H1 (cell line): ENCODE data around the gene AFAP1L1. TPM values are rescaled to one million over a fixed set of nuclear protein-coding genes. Genes with fewer than 3 reads are reported as not detected.

Source experiments
- CTCF ChIA-PET: fragments of 300-600 bp; sonication (Branson Sonifier 250); formaldehyde crosslinking; loops from one replicate; lab custom pipeline; 2021; ENCODE audit not compliant: partially characterized antibody; lab: Charles Lee
- POLR2A ChIA-PET: fragments of 300-600 bp; sonication (Branson Sonifier 250); formaldehyde crosslinking; loops from one replicate; lab custom pipeline; 2021; ENCODE audit warnings: inconsistent platforms; ENCODE audit not compliant: partially characterized antibody; lab: Charles Lee
- DNase-seq, 2 experiments: peaks; one replicate each; pipeline versions ENCODE4 v3.0.0 to v3.0.0-alpha.2; 2010 to 2022; ENCODE audit warnings: low spot score in 2 of 2, low read depth in 1 of 2, mixed read lengths in 1 of 2
- FAIRE-seq: peaks from 2 replicates; lab custom pipeline; 2011; peaks lifted over from hg19 to GRCh38; lab: Jason Lieb, UNC
- H2AFZ ChIP-seq: 2 replicates; pipeline ENCODE4 v1.8.1; 2012; ENCODE audit warnings: low read length, inconsistent platforms
- H2AK5ac ChIP-seq: 2 replicates; pipeline ENCODE4 v1.6.1; 2013; ENCODE audit warnings: low read depth, low read length
- H2BK120ac ChIP-seq: replicated peaks from 2 replicates; pipeline ENCODE3; 2013; ENCODE audit warnings: low read depth, low read length, inconsistent platforms
- H2BK12ac ChIP-seq: 2 replicates; pipeline ENCODE4 v1.6.1; 2013; ENCODE audit warnings: low read depth, low read length
- H2BK15ac ChIP-seq: 2 replicates; pipeline ENCODE4 v1.6.1; 2013; ENCODE audit warnings: low read length
- H2BK20ac ChIP-seq: 2 replicates; pipeline ENCODE4 v1.6.1; 2013; ENCODE audit warnings: low read length
- H2BK5ac ChIP-seq: 2 replicates; pipeline ENCODE4 v1.6.1; 2013; ENCODE audit warnings: low read depth, low read length
- H3K14ac ChIP-seq: 2 replicates; pipeline ENCODE4 v1.6.1; 2013; ENCODE audit warnings: inconsistent platforms; ENCODE audit not compliant: insufficient read length
- H3K18ac ChIP-seq: 2 replicates; pipeline ENCODE4 v1.6.1; 2013; ENCODE audit warnings: low read length; ENCODE audit errors: extremely low read depth
- H3K23ac ChIP-seq: 2 replicates; pipeline ENCODE4 v1.6.1; 2013; ENCODE audit warnings: inconsistent platforms; ENCODE audit not compliant: insufficient read length
- H3K23me2 ChIP-seq: 2 replicates; pipeline ENCODE4 v1.6.1; 2013; ENCODE audit warnings: low read depth, low read length
- H3K27ac ChIP-seq: 2 replicates; pipeline ENCODE4 v1.6.1; 2011; ENCODE audit warnings: low read depth, low read length, inconsistent platforms
- H3K27me3 ChIP-seq, 4 experiments: replicated peaks in 1 of 4; 1 replicate in 1 of 4; 2 replicates in 3 of 4; pipeline versions ENCODE4 v1.6.1 to v1.8.1; 2011 to 2013; ENCODE audit warnings: low read length in 3 of 4, mild to moderate bottlenecking in 3 of 4, inconsistent platforms in 2 of 4, mixed read lengths in 2 of 4, moderate library complexity in 1 of 4; ENCODE audit not compliant: control insufficient read depth in 3 of 4, insufficient read depth in 3 of 4; ENCODE audit errors: extremely low read depth in 1 of 4
- H3K36me3 ChIP-seq, 4 experiments: 2 replicates each; pipeline versions ENCODE4 v1.6.1 to v1.8.1; 2011 to 2013; ENCODE audit warnings: mild to moderate bottlenecking in 4 of 4, low read length in 3 of 4, moderate library complexity in 2 of 4, control low read depth in 1 of 4, inconsistent platforms in 1 of 4; ENCODE audit not compliant: insufficient read depth in 4 of 4, control insufficient read depth in 2 of 4
- H3K4ac ChIP-seq: replicated peaks from 2 replicates; pipeline ENCODE3; 2013; ENCODE audit warnings: low read length, low read depth, mixed read lengths, inconsistent platforms; ENCODE audit not compliant: insufficient read length
- H3K4me1 ChIP-seq, 4 experiments: replicated peaks in 1 of 4; 1 replicate in 1 of 4; 2 replicates in 3 of 4; pipeline versions ENCODE4 v1.6.1 to v1.8.1; 2011 to 2013; ENCODE audit warnings: low read length in 3 of 4, inconsistent platforms in 2 of 4, mixed read lengths in 1 of 4; ENCODE audit not compliant: insufficient read depth in 4 of 4, control insufficient read depth in 3 of 4
- H3K4me2 ChIP-seq, 2 experiments: 2 replicates each; pipeline versions ENCODE4 v1.6.1 to v1.8.1; 2011 to 2013; ENCODE audit warnings: low read depth in 2 of 2, low read length in 2 of 2, control low read depth in 1 of 2, inconsistent platforms in 1 of 2, mild to moderate bottlenecking in 1 of 2; ENCODE audit not compliant: insufficient read depth in 1 of 2
- H3K4me3 ChIP-seq, 4 experiments: fragments of 200-600, 300-600 bp in 1 of 4; sonication (generic), shearing (Covaris generic), sonication (Bioruptor Twin) in 1 of 4; 2 replicates each; pipeline versions ENCODE4 v1.5.1 to v1.8.1; 2011 to 2016; ENCODE audit warnings: low read length in 4 of 4, low read depth in 3 of 4, control low read depth in 2 of 4, inconsistent platforms in 2 of 4, mild to moderate bottlenecking in 2 of 4, mixed read lengths in 1 of 4, moderate library complexity in 1 of 4; ENCODE audit not compliant: insufficient read depth in 2 of 4; ENCODE audit errors: extremely low read depth in 1 of 4
- H3K56ac ChIP-seq: replicated peaks from 2 replicates; pipeline ENCODE3; 2013; ENCODE audit warnings: low read depth, mild to moderate bottlenecking, mixed read lengths, low read length, inconsistent platforms; ENCODE audit not compliant: insufficient read length
- H3K79me1 ChIP-seq: 2 replicates; pipeline ENCODE4 v1.6.1; 2013; ENCODE audit warnings: low read depth, low read length, control low read depth
- H3K79me2 ChIP-seq, 2 experiments: 2 replicates each; pipeline versions ENCODE4 v1.6.1 to v1.8.1; 2012 to 2013; ENCODE audit warnings: low read length in 2 of 2, mild to moderate bottlenecking in 2 of 2, inconsistent platforms in 1 of 2; ENCODE audit not compliant: insufficient read depth in 2 of 2, control insufficient read depth in 1 of 2
- H3K9ac ChIP-seq, 4 experiments: replicated peaks in 1 of 4; 1 replicate in 1 of 4; 2 replicates in 3 of 4; pipeline versions ENCODE4 v1.6.1 to v1.8.1; 2011 to 2013; ENCODE audit warnings: low read depth in 3 of 4, low read length in 3 of 4, control low read depth in 2 of 4, mild to moderate bottlenecking in 2 of 4, moderate library complexity in 2 of 4, inconsistent platforms in 1 of 4; ENCODE audit errors: extremely low read depth in 1 of 4
- H3K9me3 ChIP-seq, 2 experiments: 2 replicates each; pipeline versions ENCODE4 v1.6.1 to v1.8.1; 2012 to 2013; ENCODE audit warnings: mild to moderate bottlenecking in 2 of 2, moderate library complexity in 2 of 2, control low read depth in 1 of 2, inconsistent platforms in 1 of 2, low read depth in 1 of 2, low read length in 1 of 2, mixed read lengths in 1 of 2; ENCODE audit not compliant: insufficient read depth in 2 of 2
- H4K20me1 ChIP-seq, 2 experiments: replicated peaks in 1 of 2; 2 replicates each; pipeline versions ENCODE3 to v1.8.1; 2011 to 2013; ENCODE audit warnings: inconsistent platforms in 2 of 2, low read length in 2 of 2, mild to moderate bottlenecking in 1 of 2; ENCODE audit not compliant: insufficient read depth in 2 of 2, control insufficient read depth in 1 of 2
- H4K5ac ChIP-seq: 2 replicates; pipeline ENCODE4 v1.6.1; 2013; ENCODE audit warnings: low read length, low read depth, mixed read lengths, inconsistent platforms; ENCODE audit not compliant: insufficient read length
- H4K8ac ChIP-seq: 2 replicates; pipeline ENCODE4 v1.8.0; 2013; ENCODE audit warnings: mild to moderate bottlenecking, moderate library complexity, low read length, inconsistent platforms; ENCODE audit not compliant: insufficient read depth; ENCODE audit errors: extremely low read depth
- H4K91ac ChIP-seq: replicated peaks from 2 replicates; pipeline ENCODE3; 2013; ENCODE audit warnings: low read length, mixed read lengths, inconsistent platforms; ENCODE audit not compliant: insufficient read length
- CREB1 ChIP-seq: IDR thresholded peaks from 2 replicates; pipeline ENCODE4 v1.6.1; 2012; ENCODE audit warnings: inconsistent platforms
- CTCF ChIP-seq, 3 experiments: IDR thresholded peaks; 1 replicate in 2 of 3; 2 replicates in 1 of 3; pipeline versions ENCODE4 v1.5.1 to v1.6.1; 2011; ENCODE audit warnings: low read length in 3 of 3, mild to moderate bottlenecking in 3 of 3, inconsistent platforms in 2 of 3, low read depth in 1 of 3, moderate library complexity in 1 of 3; ENCODE audit not compliant: insufficient read depth in 1 of 3; ENCODE audit errors: control extremely low read depth in 1 of 3
- E2F6 ChIP-seq: IDR thresholded peaks from 2 replicates; pipeline ENCODE4 v1.6.1; 2012; ENCODE audit warnings: inconsistent platforms
- MAX ChIP-seq: IDR thresholded peaks from 2 replicates; pipeline ENCODE4 v1.6.1; 2012; ENCODE audit warnings: inconsistent platforms
- POLR2A ChIP-seq, 2 experiments: IDR thresholded peaks; 1 replicate in 1 of 2; 2 replicates in 1 of 2; pipeline ENCODE4 v1.6.1; 2011; ENCODE audit warnings: low read depth in 2 of 2, low read length in 2 of 2, mild to moderate bottlenecking in 2 of 2; ENCODE audit errors: control extremely low read depth in 1 of 2
- RAD21 ChIP-seq, 2 experiments: IDR thresholded peaks in 1 of 2; conservative IDR thresholded peaks in 1 of 2; 2 replicates each; pipeline ENCODE4 v1.6.1; 2011; ENCODE audit warnings: low read depth in 2 of 2, low read length in 2 of 2, improper control_type of control experiment in 1 of 2, inconsistent platforms in 1 of 2, mild to moderate bottlenecking in 1 of 2, moderate library complexity in 1 of 2
- WGBS, 2 experiments: shearing (Covaris generic) in 1 of 2; methylation state at CpG; one replicate each; pipeline versions ENCODE4 v1.1.6 to v1.1.7; 2013 to 2015; ENCODE audit warnings: low lambda C conversion rate in 2 of 2, mixed read lengths in 2 of 2, inconsistent platforms in 1 of 2, low coverage in 1 of 2, missing lambda C conversion rate in 1 of 2; ENCODE audit not compliant: insufficient replicate concordance in 2 of 2, insufficient coverage in 1 of 2, insufficient read length in 1 of 2; ENCODE audit errors: extremely low coverage in 1 of 2, missing lambda C conversion rate in 1 of 2; 5-methylcytosine and 5-hydroxymethylcytosine counted together
- polyA plus RNA-seq, 7 experiments: library from polyadenylated mRNA; depleted of rRNA in 3 of 7; stranded (reverse) in 5 of 7; unstranded in 2 of 7; fragments of >200 nt in 5 of 7; fragments of 200-250 nt in 2 of 7; gene quantifications; 1 replicate in 5 of 7; 2 replicates in 1 of 7; 4 replicates in 1 of 7; pipeline versions ENCODE4 v1.2.1 to v1.2.3, GENCODE V29; 2011 to 2013; ENCODE audit warnings: missing spikeins in 2 of 7, mixed read lengths in 2 of 7
- total RNA-seq: library from RNA; stranded (reverse); fragmentation: NEBNext Ultra II Directional; extraction: Animal tissue kit (Norgen Biotek cat#: 25700); gene quantifications from 2 replicates; pipeline ENCODE4 v1.2.1, GENCODE V29; 2021

AFAP1L1 gene
- total and polyA plus RNA-seq, 2 of the 8 experiments (the other 6 are each of a cell fraction or from before 2014, with no cell fraction given): 0.79 to 4.7 TPM

GRCh38 chr5:149371296-149371962, 99.8 kb downstream of the AFAP1L1 start:
- Histone ChIP-seq H3K36me3 (no peaks in the 10 kb centered on the region), H3K23ac (no peak overlapping the region), H2AK5ac (no peak overlapping the region), H2BK20ac (0 out of 2 replicates have a peak overlapping the region, but pooled peaks have one; percentile 57), H4K20me1 (no peaks in the 10 kb centered on the region), H3K18ac (no peak overlapping the region), H4K5ac (no peak overlapping the region), H3K14ac (no peak overlapping the region), H3K4ac (no peak overlapping the region), H3K23me2 (no peaks in the 10 kb centered on the region), H4K8ac (no peak overlapping the region), H3K27me3 (no peaks in the 10 kb centered on the region), H2BK12ac (no peak overlapping the region), H3K56ac (no peak overlapping the region), H3K27ac (no peak overlapping the region), H2BK5ac (no peak overlapping the region), H2AFZ (no peak overlapping the region), H3K9ac (no peak overlapping the region), H2BK120ac (no peak overlapping the region), H3K79me1 (no peaks in the 10 kb centered on the region), H4K91ac (no peak overlapping the region), H3K4me2 (0 out of 4 replicates have a peak overlapping the region, but pooled peaks of 1 of the 2 experiments have one; percentile 4)
- DNase-seq (peak in 1 of 2 experiments; percentile 85), FAIRE-seq (no peak)
- POLR2A ChIA-PET: interaction anchor here (0.6 to 1.6 kb wide), 10 partner anchors 11 to 625 kb away, joined by 3 to 5 read pairs (median 3); partner anchors contain the start of gene PCYOX1L
- CTCF ChIA-PET: interaction anchor here (0.5 to 46.1 kb wide), 46 partner anchors 9 to 237 kb away, joined by 3 to 1310 read pairs (median 6); partner anchors contain the start of genes GRPEL2, IL17B and PCYOX1L
- TF ChIP-seq CREB1 (no peak), E2F6 (no peak), CTCF (IDR thresholded peaks at IDR 0.05; ENCODE audit: control extremely low read depth in 1 of 3, insufficient read depth in 1 of 3, low read depth in 1 of 3, low read length in 3 of 3) (peak; percentile 86 to 88 (median 86)), POLR2A (IDR thresholded peaks at IDR 0.05; ENCODE audit: control extremely low read depth in 1 of 2, low read depth in 2 of 2, low read length in 2 of 2) (no peak), RAD21 (IDR thresholded peaks at IDR 0.05 in 1 of 2, conservative IDR thresholded peaks at IDR 0.05 in 1 of 2; ENCODE audit: low read depth in 2 of 2, low read length in 2 of 2) (peak; percentile 66 to 72), MAX (peak; percentile 28; the same call in 1 of the 2 replicates)
- TF ChIP-seq, all 59 proteins: peak for 3
- H3K79me2 ChIP-seq: no peaks in the 10 kb centered on the region
- peaks cover 0 to 3% (median 1%) of the 10 kb centered on the region in 4 experiments; a peak in 5 of 7 replicates for H3K4me1 ChIP-seq
- H3K9me3 ChIP-seq: no peaks in the 10 kb centered on the region
- no peak overlapping the region for H3K4me3 ChIP-seq
- 55% methylated on average over 12 of the region's 12 CpGs; no CpG with 5 or more reads in 1 of the 2 experiments for WGBS, 2 experiments
- no peak overlapping the region for H2BK15ac ChIP-seq
